Heart left ventricle (tissue), 13 donors: ENCODE results near the gene TMEM41A.

ENCODE experiments used
- POLR2A ChIP-seq, 2 donors: fragments of 450-650 bp; IDR thresholded peaks; one replicate each; pipeline ENCODE4 v1.6.1; 2017; ENCODE audit warnings: antibody characterized with exemption in 2 of 2, mild to moderate bottlenecking in 2 of 2, moderate library complexity in 2 of 2
- TF ChIP-seq, protein P1 (sequence below), 12 donors: fragments of 200-600 bp; sonication (generic) in 4 of 12; IDR thresholded peaks; one replicate each; pipeline versions ENCODE4 v1.5.0 to v1.8.0; 2018 to 2022; ENCODE audit warnings: antibody characterized with exemption in 12 of 12, mild to moderate bottlenecking in 5 of 12
- donor health status: ischemic (EF 13 %, LVEDD 7.1; RV severe dilation, severe dysfunction).
- donor health status: DM: no; HTN: yes; CAD: no.
- donor health status: DM: no; HTN: no; CAD: no.
- donor health status: ischemic (EF 25% LVEDD 6.9; RV normal size, moderate dysfunction).
- donor health status: ischemic (EF 25% LVEDD 5.7; RV mildly dilated, moderate dysfunction).
- donor health status: ischemic (EF 35%, LVEDD 5.7; RV mildly dilated, moderate dysfunction).
- donor health status: nonischemic (EF 11% LVEDD 7.7; RV severe dilation, severe dysfunction).
- donor health status: DM: yes; HTN: yes; CAD: no.
- donor health status: PGD.
- donor health status: ischemic (EF 29% LVEDD 5.4; RV normal size, mild dysfunction).
- donor health status: nonischemic (EF 23%, LVEDD 6.1; RV moderate dilation, normal function).

DNA sequence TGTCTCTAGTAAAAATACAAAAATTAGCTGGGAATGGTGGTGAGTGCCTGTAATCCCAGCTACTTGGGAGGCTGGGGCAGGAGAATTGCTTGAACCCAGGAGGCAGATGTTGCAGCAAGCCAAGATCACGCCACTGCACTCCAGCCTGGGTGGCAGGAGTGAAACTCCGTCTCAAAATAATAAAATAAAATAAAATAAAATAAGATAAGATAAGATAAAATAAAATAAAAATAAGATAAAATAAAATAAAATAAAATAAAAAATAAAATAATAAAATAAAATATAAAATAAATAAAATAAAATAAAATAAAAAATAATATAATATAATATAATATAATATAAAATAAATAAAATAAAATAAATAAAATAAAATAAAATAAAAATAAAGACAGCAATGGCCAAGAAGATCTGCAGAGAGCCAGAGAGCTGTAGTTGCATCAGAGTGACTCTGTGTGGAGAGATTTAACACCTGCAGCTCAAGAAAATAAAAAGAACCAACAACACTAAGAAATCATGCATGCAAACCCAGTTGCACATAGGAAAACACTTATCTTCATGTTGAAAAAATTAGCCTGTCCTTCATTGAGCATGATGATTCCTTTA, 27.6 kb upstream of the TMEM41A start:
- TF ChIP-seq, protein P1, sequence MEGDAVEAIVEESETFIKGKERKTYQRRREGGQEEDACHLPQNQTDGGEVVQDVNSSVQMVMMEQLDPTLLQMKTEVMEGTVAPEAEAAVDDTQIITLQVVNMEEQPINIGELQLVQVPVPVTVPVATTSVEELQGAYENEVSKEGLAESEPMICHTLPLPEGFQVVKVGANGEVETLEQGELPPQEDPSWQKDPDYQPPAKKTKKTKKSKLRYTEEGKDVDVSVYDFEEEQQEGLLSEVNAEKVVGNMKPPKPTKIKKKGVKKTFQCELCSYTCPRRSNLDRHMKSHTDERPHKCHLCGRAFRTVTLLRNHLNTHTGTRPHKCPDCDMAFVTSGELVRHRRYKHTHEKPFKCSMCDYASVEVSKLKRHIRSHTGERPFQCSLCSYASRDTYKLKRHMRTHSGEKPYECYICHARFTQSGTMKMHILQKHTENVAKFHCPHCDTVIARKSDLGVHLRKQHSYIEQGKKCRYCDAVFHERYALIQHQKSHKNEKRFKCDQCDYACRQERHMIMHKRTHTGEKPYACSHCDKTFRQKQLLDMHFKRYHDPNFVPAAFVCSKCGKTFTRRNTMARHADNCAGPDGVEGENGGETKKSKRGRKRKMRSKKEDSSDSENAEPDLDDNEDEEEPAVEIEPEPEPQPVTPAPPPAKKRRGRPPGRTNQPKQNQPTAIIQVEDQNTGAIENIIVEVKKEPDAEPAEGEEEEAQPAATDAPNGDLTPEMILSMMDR (IDR thresholded peaks at IDR 0.05), result no peak
- no peak for TF ChIP-seq POLR2A (IDR thresholded peaks at IDR 0.05)
